ENCODE results near the gene DCTD. TPM values are rescaled to one million over a fixed set of nuclear protein-coding genes. Genes with fewer than 3 reads are reported as not detected.

DCTD gene
- total RNA-seq, 2 donors from 2014 or later = 27.0 to 39.7 TPM

DNA sequence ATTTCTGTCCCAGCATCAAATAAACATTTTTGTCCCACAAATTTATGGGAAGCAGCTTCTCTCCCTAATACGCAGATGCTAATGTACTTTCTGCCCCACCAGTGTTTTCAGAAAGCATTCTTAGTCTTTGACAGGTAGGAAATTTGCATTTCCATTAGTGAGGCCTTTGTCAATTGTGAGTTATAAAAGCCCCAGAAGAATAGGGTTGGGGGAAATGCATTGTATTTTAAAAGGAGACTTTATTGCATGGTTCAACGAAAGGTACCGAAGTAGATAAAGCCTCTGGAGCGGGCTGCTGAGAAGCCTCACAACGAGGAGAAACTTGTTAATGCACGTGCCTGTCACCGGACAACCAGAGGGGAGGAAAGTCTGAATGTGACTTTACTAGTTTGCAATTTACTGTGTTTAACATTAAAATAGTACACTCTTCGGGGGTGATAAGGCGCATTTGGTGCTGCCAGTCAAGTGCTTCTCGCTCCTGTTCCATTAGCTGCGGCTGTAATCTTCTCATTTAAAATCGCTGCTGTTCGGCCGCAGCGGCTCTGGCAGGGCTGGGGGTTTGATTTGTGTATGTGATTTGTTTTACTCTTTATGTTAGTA is 63.4 kb downstream of the DCTD start:
- Histone ChIP-seq H3K36me3 (replicated peaks in 1 of 2; ENCODE audit: insufficient read depth in 1 of 2, low read depth in 2 of 2) (no peaks in the 10 kb centered on the region), H3K27ac (no peak overlapping the region), H3K4me1 (no peaks in the 10 kb centered on the region), H3K9me3 (peaks cover 0 to 3% (median 0%) of the 10 kb centered on the region in 3 donors), H3K4me3 (no peak overlapping the region), H3K27me3 (no peaks in the 10 kb centered on the region)
- intact Hi-C loops (cut with DNase I) = no loop called here
- TF ChIP-seq, protein P1, sequence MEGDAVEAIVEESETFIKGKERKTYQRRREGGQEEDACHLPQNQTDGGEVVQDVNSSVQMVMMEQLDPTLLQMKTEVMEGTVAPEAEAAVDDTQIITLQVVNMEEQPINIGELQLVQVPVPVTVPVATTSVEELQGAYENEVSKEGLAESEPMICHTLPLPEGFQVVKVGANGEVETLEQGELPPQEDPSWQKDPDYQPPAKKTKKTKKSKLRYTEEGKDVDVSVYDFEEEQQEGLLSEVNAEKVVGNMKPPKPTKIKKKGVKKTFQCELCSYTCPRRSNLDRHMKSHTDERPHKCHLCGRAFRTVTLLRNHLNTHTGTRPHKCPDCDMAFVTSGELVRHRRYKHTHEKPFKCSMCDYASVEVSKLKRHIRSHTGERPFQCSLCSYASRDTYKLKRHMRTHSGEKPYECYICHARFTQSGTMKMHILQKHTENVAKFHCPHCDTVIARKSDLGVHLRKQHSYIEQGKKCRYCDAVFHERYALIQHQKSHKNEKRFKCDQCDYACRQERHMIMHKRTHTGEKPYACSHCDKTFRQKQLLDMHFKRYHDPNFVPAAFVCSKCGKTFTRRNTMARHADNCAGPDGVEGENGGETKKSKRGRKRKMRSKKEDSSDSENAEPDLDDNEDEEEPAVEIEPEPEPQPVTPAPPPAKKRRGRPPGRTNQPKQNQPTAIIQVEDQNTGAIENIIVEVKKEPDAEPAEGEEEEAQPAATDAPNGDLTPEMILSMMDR (IDR thresholded peaks at IDR 0.05) = no peak
- no peak for TF ChIP-seq POLR2A (IDR thresholded peaks at IDR 0.05)
- 90 to 94% methylated on average over 15 of the region's 15 CpGs for WGBS, 2 donors
- DNase-seq = no peak
- ATAC-seq = no peak

DNA sequence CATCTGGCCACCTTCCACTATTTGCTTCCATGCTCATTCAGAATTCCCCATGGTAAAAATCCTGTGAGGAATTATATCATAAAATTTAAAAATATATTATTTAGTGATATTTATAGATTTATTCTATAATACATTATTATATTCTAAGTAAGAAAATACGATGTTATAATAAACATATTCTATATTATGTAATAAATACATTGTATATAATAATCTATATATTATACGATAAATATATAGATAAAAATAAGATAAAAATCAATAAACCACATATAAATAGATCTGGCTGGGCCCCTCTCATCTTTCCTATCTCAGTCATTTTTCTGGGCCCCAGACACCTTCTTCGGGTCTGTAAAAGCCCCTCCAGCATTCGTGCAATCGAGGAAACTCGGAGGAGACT is 68.5 kb downstream of the DCTD start:
- WGBS, 2 donors = 81 to 88% methylated on average over 6 of the region's 6 CpGs
- Histone ChIP-seq H3K4me1 (no peaks in the 10 kb centered on the region), H3K4me3 (no peak overlapping the region), H3K27ac (no peak overlapping the region), H3K27me3 (no peaks in the 10 kb centered on the region), H3K36me3 (replicated peaks in 1 of 2; ENCODE audit: insufficient read depth in 1 of 2, low read depth in 2 of 2) (no peaks in the 10 kb centered on the region), H3K9me3 (peaks cover 0 to 3% (median 0%) of the 10 kb centered on the region in 3 donors)
- DNase-seq (no peak), ATAC-seq (no peak)
- TF ChIP-seq, protein P1 (IDR thresholded peaks at IDR 0.05) = no peak
- TF ChIP-seq POLR2A (IDR thresholded peaks at IDR 0.05) = no peak
- intact Hi-C loops (cut with DNase I) = no loop called here

DNA sequence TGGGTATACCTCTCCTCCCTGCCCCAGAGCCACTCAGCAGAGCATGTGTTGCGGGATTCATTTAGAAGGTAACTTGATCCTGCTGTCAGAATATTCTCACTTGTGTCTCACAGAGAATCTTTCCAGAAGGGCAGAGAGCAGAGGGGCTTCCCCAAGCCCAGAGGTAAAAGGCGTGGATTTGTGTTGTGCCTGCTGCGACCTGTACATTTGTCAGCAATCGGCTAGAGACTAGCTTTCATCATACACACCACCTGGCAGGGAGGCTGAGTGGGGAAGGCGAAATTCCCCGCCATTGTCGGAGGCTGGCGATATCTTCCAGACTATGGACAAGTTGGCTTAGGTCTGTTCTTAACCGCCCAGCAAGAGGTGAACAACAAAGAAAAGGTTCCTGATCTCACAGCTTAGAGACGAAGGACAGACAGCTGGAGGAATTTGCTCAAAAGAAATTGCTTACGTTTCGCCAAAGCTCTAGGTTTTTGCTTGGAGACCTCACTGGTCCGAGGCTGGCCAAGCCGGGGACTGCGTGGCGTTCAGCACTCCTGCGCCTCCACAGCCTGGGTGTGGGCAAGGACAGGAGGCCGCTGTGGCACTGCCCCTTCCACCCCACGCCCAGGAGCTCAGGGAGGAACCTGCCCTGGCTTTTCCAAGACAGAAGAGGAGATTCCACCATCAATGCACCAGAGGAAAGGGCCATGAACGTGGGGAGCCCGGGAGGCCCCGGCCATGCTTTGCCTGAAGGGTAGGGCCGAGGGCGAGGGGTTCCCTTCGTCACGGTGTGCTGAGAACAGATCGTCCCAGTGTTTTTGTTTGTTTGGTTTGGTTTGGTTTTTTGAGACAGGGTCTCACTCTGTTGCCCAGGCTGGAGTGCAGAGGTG is 69.4 kb downstream of the DCTD start:
- ATAC-seq = no peak
- DNase-seq = no peak
- Histone ChIP-seq H3K4me3 (no peak overlapping the region), H3K27ac (no peak overlapping the region), H3K9me3 (no peaks in the 10 kb centered on the region), H3K27me3 (no peaks in the 10 kb centered on the region), H3K4me1 (no peaks in the 10 kb centered on the region), H3K36me3 (replicated peaks in 1 of 2; ENCODE audit: insufficient read depth in 1 of 2, low read depth in 2 of 2) (no peaks in the 10 kb centered on the region)
- TF ChIP-seq POLR2A (IDR thresholded peaks at IDR 0.05) = no peak
- TF ChIP-seq, protein P1 (IDR thresholded peaks at IDR 0.05) = no peak
- WGBS, 2 donors = 91 to 93% methylated on average over 24 to 27 of the region's 27 CpGs
- intact Hi-C loops (cut with DNase I) = no loop called here

DNA sequence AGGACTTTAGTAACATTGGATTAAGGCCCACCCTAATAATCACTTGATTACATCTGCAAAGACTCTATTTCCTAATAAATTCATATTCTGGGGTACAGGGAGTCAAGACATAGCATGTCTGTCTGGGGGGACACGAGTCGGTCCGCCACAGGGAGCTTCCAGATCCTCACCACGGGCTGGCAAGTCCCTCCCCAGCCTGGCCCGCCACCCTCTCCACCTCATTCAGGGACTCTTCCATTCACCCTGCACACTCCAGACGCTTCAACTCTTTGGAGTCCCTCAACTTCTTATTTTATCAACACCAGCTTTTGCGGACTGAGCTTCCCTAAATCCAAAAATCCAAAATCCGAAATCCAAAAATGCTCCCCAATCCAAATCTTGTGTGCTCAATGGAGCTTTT is 71.2 kb downstream of the DCTD start:
- intact Hi-C loops (cut with DNase I) = no loop called here
- Histone ChIP-seq H3K4me1 (no peaks in the 10 kb centered on the region), H3K4me3 (no peak overlapping the region), H3K9me3 (no peaks in the 10 kb centered on the region), H3K36me3 (replicated peaks in 1 of 2; ENCODE audit: insufficient read depth in 1 of 2, low read depth in 2 of 2) (no peaks in the 10 kb centered on the region), H3K27ac (no peak overlapping the region), H3K27me3 (no peaks in the 10 kb centered on the region)
- WGBS, 2 donors = 85 to 87% methylated on average over 8 of the region's 8 CpGs
- ATAC-seq (no peak), DNase-seq (no peak)
- TF ChIP-seq POLR2A (IDR thresholded peaks at IDR 0.05) = no peak
- TF ChIP-seq, protein P1 (IDR thresholded peaks at IDR 0.05) = no peak

All from body of pancreas (tissue), 4 donors.